NCI-H2107 (cell line): Measurements from ENCODE around the gene CUX1.
A peak's percentile ranks its signal among the peaks of the same experiment; 100 is the strongest.

ENCODE experiments used
- DNase-seq: peaks from one replicate; lab custom pipeline; 2025; lab: John Stamatoyannopoulos, UW

Gene CUX1

DNA sequence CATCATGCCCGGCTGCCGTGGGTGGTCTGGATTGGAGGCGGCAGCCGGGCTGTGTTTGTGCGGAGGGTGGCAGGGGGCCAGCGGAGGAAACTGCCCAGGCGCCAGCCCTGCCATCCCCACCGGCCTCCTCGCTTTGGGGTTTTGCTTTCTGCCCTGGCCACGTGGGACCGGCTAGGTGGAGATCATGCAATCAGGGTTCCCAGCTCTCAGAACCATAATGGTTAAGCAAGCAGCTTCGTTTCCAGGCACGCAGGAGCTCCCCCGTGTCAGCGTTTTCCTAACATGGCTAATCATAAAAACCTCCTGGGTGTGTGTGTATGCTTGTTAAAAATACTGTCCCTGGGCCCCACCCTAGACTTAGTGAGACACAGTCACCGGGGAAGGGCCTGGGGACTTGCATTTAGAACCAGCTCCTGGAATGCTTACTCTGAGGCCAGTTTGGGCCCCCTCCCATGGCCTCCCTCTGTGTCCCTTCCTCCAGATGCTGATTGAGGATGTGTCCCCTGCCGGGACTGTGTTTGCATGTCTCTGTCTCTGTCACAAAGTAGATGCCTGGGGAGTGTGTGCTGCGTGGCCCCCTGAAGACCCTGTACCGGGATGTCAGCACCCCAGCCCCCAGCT lies 119.3 kb downstream of the CUX1 start:
- DNase-seq: no peak

- DNase-seq: no peak
Observed at GRCh38 chr7:101937717-101938514, 120.5 kb downstream of the CUX1 start.

DNA sequence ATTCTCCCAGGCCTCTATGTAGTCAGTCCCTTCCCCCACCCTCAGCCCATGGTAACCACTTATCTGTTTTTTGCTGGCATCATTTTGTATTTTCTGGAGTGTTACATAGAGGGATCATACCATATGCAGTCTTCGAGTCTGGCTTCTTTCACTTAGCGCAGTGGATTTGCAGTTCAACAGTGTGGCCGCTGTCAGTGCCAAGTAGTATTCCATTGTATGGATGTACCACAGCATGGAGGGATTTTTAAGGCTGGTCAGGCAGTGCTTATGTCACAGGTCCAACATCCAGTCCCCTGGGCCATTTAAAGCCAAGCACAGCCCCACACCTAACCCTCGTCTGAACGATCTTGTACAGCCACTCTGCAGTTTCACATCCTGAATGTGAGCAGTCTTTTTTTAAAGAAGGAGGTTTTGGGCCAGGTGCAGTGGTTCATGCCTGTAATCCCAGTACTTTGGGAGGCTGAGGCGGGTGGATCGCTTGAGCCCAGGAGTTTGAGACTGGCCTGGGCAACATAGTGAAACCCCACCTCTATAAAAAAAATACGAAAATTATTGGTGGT lies 121.8 kb downstream of the CUX1 start:
- DNase-seq: no peak

DNA sequence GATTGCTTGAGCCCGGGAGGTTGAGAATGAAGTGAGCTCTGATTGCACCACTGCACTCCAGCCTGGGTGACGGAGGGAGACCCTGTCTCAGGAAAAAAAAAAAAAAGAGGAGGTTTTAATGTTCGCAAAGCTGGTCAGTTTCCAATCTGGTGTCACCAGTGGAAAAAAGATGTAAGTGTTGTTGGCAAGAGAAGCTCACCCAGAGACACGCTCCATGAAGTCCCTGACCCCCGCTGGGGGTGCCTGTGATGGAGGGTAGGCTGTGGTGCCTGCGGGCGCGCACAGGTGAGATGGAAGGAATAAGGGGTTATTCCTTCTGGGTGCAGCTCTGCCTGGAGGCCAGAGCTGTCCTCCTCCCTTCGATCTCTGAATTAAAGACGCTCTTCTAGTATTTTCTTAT lies 122.7 kb downstream of the CUX1 start:
- no peak for DNase-seq

DNA sequence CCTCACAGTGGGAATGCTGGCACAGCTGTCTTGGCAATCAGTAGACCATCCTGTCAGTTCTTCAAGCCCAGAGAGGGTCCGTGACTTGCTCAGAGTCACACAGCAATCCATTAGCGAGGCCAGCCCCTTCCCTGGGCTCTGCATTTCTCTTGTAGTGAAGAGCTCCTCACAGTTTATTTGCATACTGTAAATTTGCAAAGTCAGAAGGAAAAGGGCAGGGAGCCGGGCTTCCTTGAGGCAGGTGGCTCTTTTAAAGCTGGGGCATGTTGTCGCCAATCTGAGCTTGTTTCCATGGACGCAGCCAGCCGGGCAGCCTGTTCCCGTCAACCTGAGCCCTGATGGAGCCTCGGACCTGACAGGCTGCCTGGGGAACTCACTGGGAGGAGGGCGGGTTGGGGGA lies 123.4 kb downstream of the CUX1 start:
- DNase-seq: peak; percentile 57

GRCh38 chr7:101941481-101942383 lies 124.3 kb downstream of the CUX1 start:
- no peak for DNase-seq

DNA sequence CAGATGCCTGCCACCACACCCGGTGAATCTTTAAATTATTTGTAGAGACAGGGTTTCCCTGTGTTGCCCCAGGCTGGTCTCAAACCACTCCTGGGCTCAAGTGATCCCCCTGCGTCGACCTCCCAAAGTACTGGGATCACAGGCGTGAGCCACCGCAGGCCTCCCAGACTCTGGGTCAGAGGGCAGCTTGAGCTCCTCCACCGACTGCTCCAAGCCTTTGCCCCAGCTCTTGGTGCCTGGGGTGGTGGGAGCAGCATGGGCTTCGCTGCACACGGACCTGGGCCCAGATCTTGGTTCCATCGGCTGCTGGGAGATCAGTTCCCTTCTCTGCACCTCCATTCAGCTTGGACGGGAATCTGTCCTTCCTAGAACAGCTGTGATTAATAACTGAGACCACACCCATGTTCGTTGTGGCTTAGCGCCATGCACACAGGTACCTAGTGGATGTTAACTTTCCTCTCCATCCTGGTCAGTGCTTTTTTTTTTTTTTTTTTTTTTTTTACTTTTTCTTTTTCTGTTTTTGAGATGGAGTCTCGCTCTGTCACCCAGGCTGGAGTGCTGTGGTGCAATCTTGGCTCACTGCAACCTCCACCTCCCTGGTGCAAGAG lies 125.3 kb downstream of the CUX1 start:
- no peak for DNase-seq

- no peak for DNase-seq
Observed at GRCh38 chr7:101943306-101943705, 125.9 kb downstream of the CUX1 start.

- no peak for DNase-seq
Observed at GRCh38 chr7:101943889-101944600, 126.6 kb downstream of the CUX1 start.

DNA sequence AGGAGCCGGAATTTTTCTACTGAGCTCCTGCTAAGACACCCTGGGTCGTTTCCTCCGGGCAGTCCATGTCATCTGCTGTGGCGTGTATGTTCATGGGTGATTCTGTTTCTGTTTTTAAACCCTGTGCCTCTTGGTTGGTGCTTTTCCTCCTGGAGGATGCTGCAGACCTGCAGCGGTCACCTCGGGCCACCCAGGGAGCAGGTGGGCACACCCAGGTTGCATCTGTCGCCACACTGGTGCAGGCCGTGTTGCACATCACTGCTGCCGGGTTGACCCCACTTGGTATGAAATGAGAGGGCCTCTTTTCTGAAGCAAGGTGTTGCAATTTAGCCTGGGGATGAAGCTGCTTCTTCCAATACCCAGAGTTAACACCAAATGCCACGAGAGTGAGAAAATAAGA lies 127.2 kb downstream of the CUX1 start:
- no peak for DNase-seq

DNA sequence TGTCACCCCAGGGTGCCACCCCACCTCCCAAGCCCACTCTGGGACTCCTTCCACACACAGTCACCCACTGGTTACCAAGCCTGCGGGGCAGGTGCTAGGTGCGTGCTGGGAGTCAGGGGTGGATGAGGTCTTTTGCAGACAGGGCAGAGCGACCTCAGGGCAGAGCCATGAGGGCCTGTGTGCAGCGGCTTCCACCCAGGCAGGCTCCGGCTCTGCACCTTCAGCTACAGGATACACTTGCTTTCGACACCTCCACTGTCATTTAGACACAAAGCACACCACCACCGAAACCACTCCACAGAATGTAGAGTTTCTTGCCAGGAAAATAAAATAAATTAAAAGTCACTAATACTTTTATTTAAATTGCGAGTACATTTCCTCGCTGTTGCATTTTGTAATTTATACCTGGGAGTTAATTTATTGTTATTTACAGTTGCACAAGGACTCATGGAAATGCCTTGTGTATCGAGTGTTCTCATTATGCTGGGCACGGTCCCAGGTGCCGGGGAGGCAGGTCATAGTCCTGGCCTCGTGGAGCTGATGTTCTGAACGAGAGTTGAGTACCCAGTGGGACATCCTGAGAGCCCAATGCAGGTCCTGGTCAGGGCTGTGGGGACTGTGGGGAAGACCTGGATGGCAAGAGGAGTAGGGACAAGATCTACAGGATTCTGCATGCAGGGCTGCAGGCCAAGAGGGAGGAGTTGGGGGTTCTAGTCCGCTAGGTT lies 127.8 kb downstream of the CUX1 start:
- no peak for DNase-seq

GRCh38 chr7:101947899-101948298 lies 130.5 kb downstream of the CUX1 start:
- no peak for DNase-seq

GRCh38 chr7:101948650-101949049 lies 131.2 kb downstream of the CUX1 start:
- DNase-seq: no peak

DNA sequence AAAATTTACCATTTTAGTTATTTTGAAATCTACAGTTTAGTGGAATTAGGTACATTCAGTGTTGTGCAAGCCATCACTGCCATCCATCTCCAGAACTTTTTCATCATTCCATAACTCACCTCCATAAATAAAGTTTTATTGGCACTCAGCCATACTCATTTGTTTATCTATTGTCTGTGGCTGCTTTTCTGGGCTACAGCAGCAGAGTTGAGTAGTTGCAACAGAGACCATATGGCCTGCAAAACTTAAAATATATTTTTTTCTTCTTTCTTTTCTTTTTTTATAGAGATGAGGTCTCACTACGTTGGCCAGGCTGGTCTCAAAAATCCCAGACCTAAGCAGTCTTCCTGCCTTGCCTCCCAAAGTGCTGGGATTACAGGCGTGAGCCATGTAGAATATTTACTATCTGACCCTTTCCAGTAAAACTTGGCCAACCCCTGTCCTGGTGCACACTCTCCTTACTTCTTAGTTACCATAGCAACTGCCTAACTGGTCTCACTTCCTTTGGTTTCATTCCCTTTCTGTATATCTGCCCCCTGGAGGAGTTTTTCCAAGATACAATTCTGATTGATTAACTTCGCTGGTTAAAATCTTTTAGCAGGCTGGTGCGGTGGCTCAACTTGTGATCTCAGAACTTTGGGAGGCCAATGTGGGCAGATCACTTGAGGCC lies 133.2 kb downstream of the CUX1 start:
- no peak for DNase-seq

DNA sequence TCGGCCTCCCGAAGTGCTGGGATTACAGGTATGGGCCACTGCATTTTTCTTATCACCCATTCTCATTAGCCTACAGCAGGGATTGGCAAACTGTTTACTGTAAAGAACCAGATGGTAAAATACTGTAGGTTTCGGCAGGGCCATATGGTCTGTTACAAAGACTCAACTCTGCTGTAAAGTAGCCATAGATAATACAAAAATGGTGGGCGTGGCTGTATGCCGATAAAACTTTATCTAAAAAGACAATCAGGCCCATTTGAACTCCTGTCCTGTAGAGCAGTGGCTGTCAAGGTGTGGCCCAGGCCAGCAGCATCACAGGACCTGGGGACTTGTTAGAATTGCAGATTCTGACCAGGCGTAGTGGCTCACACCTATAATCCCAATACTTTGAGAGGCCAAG lies 134.3 kb downstream of the CUX1 start:
- no peak for DNase-seq

GRCh38 chr7:101952355-101953247 lies 135.2 kb downstream of the CUX1 start:
- no peak for DNase-seq

- no peak for DNase-seq
Observed at GRCh38 chr7:101953248-101953819, 135.9 kb downstream of the CUX1 start.

DNA sequence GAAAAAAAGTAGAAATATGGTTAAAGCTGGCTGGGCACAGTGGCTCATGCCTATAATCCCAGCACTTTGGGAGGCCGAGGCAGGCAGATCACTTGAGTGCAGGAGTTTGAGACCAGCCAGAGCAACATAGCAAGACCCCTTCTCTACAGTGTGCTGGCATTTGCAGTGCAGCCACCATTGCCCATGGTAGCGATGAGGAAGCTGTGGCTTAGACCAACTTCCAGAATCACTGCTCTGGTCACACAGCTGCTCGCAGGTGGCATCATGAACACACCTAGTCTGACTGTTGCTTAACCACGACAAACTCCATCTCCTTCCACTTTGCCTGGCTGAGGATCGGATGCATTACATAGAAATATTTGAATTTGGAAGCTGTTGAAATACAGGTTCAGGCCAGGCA lies 137.1 kb downstream of the CUX1 start:
- no peak for DNase-seq

DNA sequence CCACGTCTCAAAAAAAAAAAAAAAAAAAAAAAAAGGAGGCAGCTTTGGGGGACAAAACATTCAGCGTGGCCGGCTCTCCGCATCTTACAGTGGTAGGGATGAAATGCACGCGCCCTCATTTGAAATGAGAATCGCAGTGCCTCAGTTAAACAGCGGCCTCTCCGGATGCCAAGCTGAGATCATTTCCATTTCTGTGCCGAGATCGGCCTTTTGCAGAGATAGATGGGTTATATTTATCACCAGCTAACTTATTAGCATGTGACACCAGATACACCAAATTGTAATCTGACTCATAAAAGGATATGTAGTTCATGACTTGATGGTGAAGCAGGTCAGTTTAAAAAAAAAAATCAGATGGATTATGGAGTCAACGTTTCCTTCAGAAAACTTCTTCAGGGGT lies 138.7 kb downstream of the CUX1 start:
- no peak for DNase-seq
